ENCODE data around the gene BDKRB2.

BDKRB2 gene

DNA sequence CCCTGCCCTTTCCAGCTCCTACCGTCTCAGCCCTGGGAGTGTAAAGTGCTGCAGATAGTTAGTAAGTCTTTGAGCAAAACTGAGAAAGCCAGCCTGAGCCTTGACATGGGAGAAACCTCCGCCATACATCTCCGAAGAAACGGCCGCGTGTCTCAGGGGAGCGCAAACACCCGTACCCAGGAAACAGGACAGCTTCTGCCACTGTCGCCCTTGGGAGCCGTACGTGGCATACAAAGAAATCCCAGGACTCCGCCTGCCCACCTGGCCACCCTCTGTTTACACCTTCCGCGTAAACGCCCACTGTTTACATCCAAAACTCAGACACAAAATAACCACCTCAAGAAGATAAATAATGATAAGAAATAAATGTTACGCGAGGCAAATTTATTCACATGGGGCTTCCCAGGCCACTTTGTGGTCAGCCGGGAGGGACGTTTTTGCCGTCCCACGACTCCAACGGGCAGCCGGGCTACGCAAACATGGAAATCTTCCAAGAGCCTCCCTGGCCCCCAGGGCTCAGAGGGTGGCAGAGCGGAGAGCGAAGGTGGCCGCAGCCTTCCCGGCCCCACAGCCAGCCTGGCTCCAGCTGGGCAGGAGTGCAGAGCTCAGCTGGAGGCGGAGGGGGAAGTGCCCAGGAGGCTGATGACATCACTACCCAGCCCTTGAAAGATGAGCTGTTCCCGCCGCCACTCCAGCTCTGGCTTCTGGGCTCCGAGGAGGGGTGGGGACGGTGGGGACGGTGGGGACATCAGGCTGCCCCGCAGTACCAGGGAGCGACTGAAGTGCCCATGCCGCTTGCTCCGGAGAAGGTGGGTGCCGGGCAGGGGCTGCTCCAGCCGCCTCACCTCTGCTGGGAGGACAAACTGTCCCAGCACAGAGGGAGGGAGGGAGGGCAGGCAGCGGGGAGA lies at the start of gene BDKRB2:
Gene BDKRB2, plus strand, starts transcription at position 689 of the 908 bp plus-strand sequence. CDS start 32,269 bp downstream, outside the sequence.
- DNase-seq = peak; percentile 91

DNA sequence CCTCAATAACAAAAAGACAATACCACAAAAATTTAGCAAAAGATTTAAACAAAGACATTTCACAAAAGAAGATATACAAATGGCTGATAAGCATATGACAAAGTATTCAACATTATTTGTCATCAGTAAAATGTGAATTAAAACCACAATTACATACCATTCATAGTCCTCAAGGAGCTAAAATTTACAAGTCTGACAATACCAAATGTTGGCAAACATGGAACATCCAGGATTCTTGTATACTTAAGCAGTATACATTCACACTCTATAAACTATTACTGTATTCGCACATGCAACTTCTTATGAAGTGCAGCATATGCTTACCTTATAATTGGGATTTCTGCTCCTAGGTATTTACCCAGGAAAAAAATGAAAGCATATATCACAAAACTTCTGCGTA lies 49.7 kb upstream of the BDKRB2 start:
- no peak for DNase-seq

DNA sequence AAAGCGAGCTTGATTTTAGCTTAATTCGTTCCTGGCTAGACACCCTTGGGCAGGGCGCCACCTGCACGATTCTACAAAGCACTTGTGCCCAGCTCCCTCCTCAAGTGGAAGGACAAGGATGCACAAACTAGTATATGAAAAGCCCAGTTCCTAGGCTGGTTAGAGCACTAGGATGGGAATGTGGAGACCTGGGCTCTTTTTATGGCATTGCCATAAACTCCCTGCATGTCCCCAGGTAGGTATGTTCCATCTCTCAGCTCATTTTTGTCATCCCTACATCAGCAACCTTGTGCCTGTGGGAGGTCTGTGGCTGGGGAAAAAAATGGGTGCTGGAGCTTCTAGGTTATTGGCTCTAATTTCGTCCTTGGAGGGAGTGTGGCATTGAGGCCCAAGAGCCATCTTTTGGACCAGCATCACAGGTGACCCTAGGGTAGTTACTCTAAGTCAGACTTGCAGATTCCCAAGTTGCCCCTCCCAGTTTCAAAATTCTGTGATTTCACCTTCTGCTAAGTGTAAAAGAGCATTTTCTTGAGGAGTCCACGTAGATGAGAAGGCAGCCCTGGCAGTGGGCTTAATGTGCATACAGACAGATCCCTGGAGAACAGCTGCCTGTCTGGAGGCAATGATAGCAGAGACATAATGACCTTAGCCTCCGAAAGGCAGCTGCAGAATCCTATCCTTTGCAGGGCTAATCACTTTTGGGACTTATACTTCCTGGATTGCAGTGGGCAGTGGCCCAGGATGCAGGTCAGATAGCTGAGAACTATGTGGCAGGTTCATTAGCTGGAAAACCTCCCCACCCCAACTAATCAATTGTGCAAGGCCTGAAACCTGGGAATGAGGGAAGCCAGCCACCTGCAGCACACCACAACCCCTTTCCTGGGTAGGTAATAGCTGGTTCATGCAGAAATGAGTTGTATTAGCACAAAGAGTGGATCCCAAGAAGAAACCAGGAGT lies 47.6 kb upstream of the BDKRB2 start:
- no peak for DNase-seq

DNA sequence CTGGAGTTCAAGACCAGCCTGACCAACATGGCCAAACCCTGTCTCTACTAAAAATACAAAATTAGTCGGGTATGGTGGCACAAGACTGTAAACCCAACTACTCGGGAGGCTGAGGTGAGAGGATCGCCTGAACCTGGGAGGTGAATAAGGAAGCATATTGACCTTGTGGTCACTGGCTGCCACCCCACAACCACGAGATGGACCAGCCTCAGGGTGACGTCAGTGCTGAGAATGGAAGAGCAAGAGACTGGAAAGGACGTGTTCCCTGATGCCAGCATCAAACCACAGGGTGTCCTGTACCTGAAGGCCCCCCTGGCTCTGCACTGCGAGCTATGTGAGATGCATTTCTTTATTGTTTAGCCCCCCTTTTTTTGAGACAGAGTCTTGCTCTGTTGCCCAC lies 45.9 kb upstream of the BDKRB2 start:
- DNase-seq = no peak

DNA sequence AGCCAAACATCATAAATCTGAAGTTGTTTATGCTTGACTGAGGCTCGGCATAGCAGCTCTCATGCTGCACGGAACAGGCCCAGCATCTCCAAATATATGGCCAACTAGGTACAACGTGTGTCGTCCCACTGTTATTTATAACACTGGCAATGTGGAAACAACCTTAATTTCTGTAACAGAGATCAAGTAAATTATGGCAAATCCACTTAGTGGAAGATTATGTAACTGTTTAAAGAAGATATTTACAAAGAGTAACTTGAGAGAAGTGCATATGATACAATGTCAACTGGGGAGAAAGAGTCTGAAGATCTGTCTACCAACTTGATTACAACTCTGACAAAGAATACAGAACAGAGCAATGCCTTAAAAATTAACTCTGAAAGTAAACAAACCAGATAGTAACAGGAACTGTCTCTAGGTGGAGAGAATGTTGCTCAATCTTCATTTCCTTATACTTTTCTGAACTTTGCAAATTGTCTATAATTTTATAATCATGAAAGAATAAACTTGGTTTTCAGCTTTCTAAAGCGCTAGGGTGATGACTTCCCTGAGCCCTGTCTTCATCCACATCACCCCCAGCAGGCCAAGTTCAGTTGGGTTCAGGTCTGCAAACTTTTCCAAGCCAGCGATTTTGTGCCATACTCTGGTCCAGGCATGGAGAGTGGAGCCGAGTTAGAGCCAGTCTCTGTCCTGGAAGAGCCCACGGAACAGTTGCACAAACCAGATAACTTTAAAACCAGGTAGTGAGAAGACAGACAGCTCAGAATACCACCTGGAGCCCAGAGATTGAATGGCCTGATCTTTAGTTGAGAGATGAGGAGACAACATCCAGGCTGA lies 44.3 kb upstream of the BDKRB2 start:
- no peak for DNase-seq

DNA sequence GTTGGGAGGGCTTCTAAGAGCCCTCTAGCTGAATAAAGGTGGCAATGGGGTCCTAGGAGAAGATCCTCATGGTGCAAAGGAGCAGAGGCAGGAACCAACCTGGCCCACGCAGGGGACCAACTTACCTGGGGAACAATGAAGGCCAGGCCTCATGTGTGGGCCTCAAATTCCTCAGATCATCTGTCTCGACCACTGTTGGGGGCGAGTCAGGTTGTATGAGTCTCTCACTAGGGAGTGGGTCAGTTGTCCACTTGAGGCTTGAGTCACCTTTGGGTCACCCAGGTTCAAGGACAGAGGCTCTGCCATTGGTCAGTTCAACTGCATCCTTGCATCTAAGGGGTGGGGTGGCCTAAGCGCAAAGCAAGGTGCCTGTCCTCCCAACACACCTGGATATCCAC lies 43.7 kb upstream of the BDKRB2 start:
- DNase-seq = no peak

DNA sequence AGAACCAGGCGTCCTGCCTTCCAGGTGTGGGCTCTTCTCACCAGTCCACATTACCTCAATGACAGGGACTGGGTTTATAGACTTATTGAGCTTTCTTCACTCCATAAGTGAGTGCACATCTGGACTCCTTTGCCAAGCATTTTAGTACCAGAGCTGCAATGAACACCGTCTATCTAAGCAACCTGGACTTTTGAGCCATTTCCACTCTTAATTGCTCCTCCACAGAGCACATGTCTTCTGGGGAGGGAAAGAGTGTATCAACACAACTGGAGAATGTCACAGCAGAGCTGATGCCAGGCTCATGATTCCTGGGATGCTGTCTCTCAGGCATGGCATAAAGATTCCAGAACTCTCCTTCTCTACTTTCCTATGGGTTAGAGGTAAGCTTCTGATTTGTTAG lies 43.0 kb upstream of the BDKRB2 start:
- DNase-seq = no peak

DNA sequence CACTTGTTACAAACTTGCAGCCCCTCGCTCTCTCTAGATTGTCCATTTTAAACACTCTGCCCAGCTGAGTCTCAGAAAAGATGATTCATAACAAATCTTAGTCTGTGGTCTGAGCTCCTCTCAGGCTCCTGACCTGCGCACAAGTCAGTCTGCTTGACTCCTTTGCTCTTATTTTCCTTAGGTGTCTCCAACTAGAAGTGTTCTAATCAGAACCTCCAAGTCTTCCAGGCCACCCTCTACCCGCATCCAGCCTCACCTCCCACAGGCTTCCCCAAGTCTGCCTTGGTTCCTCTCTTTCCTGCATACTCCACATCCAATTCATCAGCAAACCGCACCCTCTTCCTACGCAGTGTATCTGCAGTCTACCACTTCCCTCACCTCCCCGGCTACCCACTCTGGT lies 42.4 kb upstream of the BDKRB2 start:
- no peak for DNase-seq

DNA sequence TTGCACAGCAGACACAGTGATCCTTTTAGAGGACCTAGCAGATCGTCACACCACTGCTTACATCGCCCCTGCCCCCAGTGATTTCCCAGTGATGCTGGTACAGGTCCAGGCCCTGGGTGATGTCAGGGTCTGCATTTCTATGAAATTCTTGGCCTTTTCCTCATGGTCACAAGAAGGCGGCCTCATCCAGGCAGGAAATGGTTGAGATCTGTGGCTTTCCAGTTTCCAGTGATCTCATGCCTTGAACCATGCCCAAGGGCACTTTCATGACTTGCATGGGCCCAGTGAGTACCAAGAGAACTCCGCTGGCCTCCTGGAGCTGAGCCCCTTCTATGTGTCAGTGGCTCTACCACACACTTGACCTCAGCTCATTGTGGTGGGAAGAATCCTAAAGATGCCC lies 41.9 kb upstream of the BDKRB2 start:
- DNase-seq = no peak

DNA sequence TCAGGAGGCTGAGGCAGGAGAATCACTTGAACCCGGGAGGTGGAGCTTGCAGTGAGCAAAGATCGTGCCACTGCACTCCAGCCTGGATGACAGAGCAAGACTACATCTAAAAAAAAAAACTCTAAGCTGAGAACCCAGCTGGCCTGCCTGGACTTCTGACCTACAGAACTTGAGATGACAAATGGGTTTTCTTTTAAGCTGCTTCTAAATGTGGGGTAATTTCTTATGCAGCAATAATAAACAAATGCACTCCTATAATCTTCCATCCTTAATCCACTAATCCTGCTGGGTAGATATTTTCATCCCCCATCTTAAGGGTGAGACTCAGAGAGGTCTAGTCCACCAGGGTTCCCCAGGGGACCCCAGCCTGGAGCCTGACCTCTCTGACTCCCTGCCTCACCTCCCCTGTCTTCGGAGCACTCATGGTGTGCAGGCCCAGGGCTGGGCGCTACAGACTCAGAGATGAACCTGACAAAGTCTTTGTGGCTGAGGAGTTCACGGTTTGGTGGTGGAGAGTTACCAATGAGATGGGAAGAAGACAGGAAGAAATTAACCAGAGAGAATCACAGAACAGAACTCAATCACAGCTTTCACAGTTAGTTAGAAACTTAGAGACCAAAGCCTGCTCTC lies 39.7 kb upstream of the BDKRB2 start:
- no peak for DNase-seq

DNA sequence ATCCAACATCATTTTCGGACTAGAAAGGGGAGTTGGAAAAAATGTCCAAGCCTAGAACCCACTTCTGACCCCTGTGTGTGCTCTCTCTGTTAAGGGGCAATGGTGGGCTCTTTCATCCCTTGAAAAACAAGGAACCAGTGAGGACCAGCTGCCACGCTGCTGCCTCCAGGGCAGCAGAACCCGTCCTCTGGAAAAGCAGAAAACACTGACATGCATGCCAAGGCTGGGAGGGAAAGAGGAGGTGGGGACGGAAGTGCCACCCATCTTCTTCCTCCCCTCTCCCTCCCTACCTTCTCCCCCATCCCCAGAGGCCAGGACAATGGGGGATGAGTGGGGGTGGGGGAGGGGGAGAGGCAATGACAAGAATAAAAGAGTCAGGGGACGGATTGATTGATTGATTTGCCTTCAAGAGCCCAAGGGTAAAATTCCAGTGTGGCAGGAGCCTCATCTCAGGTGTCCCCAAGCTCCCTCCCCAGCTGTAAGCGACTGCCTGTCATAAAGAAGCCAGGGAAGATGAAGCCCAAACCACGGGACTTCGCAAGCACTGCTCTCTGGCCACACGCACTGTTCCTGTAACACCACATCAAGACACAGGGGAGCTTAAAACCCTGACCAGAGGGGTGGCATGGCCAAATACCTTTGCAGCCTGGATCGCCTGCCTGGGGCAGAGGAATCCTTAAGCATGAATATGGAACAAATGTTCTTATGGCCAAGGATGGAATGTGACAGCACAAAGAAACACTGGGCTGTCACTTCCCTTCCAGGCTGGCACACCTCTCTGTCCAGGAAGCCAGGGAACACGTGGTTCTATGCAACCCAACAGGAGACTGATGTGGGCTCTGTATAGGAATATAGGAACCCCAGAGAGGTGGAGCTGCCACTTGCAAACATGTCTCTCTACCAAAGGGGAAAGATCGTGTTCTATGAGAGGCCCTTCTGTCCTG lies 38.9 kb upstream of the BDKRB2 start:
- DNase-seq = no peak

DNA sequence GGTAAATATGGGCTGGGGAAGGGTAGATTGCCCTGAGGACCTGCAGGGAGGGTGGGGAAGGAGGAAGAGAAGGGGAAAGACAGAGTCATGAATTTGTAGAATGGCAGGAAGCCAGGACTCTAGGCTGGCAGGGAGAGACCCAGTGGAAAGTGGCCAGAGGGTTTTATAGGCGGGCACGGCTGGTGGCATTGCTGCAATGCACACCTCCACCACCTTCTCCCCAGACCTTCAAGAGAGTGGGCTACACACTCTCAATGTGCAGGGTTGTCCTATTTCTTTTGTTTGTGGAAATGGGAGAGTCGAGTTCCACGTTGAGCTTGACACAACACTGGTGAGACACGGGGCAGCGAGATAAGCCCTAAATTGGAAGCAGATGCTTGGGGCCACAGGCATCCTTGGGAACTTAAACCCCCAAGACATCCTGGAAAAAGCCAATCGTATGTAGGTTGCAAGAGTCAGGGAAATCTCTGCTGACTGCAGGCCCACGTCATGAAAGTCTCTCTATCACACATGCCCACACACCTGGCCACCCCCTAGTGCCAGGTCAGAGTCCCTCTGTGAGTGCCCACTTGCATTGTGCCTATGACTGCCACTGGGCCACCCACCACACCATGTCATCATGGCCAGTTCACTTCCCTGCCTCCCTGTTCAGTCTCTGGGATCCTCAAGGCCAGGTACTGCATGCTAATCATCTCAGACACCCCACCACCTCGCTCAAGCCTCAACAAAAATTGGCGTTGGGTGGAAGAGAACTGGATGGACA lies 38.0 kb upstream of the BDKRB2 start:
- DNase-seq = no peak

DNA sequence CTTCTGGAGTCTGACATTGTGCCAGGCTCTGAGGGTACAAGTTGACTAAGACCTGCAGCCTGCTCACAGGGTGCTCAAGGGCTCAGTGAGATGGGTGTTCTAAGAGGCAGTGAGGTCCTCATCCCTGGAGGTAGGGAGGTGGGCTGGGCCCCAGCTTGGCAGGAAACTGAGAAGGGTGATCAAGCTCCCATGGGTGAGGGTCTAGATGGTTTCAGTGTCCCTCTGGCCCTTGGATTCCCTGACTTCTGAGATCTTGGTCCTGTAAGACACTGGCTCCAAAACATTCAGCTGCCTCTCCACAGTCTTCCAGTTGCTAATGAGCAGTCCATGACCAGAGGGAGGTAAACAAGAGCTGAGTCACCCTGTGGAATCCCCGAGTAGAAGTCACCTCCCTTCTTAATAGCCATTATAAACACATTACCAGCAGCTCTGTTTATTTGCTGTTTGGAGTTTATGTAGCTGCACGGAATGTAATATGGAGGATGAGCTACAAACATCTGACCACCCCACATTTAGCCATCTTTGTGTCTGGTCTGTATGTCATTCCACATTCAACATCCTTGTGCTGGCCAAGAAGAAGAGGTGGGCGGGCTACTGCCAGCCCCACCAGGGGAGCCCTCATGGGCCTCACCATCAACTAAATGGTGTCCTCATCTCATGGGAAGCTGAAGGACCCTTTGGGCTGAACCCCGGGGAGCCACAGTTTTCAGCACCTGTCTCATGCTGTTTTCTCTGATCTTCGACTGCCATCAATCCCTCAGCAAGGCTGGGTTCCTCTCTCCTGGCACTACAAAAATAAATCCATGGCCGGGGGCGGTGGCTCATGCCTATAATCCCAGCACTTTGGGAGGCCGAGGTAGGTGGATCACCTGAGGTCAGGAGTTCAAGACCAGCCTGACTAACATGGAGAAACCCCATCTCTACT lies 37.2 kb upstream of the BDKRB2 start:
- no peak for DNase-seq

DNA sequence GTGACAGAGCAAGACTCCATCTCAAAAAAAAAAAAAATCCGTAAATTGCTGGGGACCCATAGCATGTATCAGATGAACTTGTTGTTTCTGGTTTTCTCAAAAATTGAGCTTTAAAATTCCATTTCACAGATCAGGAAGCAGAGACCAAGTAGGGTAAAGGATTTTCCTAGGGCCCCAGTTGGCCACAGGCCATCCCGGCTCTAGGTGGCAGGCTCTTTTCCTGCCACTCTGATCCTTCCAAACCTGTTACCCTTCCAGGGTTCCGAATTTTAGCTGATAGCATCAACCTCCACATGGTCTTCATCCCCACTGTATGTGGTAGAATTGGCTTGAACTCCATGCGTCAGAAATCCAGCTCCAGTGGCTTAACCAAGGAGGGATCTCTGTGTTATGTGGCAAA lies 36.1 kb upstream of the BDKRB2 start:
- no peak for DNase-seq

DNA sequence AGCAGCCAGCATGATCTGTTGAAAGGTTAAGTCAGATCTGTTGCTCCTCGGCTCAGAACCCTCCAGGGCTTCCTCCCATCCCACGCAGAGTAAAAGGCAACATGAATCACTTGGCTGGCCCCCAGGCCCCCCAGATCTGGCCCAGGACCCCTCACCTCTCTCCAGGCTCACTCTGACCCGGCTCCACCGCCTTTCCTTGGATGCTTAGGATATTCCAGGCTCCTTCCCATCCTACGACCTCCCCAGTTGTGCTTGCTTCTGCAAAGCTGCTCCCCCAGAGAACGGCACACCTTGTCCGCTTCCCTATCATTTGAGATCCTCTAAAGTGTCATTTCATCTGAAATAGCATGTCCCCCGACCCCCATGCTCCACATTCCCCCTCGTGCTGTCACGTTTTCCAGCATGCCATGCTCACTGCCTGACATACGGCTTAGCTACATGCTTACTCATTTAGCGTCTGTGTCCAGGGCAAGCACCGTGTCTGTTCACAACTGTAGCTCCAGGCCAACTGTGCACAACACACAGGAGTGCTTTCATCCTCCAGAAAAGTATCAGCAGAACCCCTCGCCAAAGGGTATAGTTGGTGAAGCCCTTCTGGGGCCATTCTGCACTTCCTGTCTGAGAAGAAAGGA lies 33.6 kb upstream of the BDKRB2 start:
- DNase-seq = no peak

DNA sequence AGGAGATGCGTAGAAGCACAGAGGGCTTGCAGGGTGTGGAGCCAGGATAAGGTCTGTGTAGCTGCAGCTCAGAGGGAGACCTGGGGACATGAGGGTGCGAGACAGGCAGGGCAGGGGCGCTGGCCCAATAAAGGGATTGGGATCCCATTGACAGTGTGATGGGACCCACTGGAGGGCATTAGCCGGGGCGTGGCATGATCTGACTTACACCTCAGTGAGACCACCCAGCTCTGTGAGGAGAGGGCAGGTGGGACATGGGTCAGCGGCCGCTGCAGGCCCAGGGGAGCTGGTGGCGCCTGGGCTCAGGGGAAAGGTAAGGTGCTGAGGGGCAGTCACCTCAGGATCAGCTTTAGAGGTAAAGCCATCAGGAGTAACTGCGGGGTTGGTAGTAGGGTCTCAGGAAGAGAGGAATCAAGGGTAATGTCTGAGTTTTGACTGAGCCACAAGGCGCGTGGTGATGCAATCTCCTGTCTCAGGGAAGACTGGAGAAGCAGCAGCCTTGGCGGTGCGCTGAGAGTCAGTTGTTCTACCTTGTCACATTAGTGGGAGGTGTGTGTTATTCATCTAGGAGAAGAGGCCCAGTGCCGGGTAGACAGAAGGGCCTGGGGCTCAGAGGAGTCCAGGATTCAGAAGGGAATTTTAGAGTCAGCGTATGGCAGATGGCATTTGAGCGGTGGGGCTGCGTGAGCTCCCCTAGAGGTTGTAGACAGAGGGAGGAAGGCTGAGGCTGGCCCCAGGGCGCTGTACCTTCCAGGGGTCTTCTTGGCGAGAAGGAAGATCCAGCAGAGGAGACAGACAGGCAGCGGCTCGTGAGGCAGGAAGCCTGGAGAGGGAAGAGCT lies 30.8 kb upstream of the BDKRB2 start:
- peak; percentile 47 for DNase-seq

DNA sequence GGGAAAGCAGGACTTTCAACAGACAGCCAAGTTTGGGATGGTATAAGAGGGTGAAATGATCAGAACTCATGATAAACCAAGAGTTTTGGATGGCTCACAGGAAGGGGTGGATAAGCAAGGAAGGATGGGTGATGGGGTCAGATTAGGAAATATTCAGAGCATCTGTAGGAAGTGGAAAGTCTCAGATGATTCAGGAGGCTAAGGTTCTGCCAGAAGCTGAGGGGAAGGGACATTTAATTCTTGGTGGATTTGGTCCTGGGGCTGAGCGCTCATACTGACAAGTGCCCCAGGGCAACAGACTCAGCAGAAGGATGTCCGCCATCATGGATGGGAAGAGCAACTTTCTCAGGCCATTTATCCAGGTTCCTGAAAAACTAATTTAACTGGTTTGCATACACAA lies 28.4 kb upstream of the BDKRB2 start:
- DNase-seq = no peak

DNA sequence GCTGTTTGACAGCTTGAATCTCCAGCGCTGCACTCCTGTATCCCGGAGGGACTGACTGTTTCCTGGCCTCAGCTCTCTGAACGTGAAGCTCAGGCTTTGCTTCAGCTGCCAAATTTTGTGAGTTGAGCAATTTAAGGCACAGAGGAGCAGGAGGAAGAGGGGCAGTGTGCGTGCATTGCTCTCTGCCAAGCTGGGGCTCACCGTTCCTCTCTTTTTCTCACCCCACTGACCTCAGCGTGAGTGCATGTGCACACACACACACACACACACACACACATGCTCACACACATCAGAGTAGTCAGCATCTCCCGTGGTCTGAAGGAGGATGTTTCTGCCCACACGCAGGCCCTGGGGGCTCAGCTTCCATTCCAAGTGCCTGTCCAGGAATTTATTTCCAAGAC lies 27.8 kb upstream of the BDKRB2 start:
- DNase-seq = peak; percentile 16
